T-helper 1 cell (primary cell): Measurements from ENCODE around the gene ESAM.

ENCODE experiments used
- DNase-seq, 5 donors: peaks; one replicate each; pipeline ENCODE4 v3.0.0-alpha.2; 2012 to 2020

ESAM gene

DNA sequence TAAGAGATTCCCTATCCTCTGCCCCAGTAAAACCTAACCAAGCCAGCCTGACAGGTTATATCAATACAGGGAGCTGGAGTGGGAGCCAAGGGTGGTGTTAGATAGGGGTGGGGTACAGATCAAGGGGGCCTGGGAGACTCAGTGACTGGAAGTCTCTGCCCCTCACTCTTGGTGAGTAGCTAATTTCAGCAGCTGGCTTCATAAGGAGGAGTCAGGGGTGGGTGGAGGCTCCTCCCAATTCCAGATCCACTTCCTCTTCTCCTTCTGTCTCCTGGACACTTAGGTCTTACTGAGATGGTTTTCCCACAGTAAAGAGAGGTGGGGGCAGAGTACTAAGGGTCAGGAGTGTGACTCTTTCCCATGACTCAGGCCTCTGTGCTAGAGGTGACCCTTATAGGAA is 8.9 kb downstream of the ESAM start:
- DNase-seq = no peak

DNA sequence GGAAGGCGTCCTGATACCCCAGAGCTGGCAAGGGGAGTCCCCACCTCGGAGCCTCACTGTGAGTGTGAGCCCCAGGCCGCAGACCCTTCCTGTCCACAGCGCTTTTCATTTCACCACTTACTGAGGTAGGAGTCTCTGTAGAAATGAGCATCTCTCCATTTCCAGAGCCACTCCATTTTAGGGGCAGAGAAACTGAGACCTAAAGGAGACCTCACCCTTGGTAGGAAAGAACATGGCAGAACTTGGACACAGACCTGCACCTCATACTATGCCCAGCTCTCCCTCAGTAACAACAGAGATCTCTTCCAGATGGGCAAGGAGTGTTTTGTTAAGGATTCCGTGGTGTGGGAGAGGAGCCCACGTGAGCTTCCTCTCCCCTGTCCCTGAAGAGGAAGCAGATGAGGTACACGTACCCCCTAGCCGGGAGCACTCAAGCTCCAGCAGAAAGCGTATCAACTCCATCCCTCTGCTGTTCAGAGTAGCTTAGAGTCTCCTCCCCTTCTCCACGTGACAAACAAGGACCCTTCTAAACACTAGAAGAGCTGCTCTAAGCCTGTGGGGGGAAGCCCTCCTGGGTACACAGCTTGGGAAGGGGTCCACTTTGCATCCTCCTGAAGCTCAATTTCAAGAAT is 9.5 kb downstream of the ESAM start:
- no peak for DNase-seq

DNA sequence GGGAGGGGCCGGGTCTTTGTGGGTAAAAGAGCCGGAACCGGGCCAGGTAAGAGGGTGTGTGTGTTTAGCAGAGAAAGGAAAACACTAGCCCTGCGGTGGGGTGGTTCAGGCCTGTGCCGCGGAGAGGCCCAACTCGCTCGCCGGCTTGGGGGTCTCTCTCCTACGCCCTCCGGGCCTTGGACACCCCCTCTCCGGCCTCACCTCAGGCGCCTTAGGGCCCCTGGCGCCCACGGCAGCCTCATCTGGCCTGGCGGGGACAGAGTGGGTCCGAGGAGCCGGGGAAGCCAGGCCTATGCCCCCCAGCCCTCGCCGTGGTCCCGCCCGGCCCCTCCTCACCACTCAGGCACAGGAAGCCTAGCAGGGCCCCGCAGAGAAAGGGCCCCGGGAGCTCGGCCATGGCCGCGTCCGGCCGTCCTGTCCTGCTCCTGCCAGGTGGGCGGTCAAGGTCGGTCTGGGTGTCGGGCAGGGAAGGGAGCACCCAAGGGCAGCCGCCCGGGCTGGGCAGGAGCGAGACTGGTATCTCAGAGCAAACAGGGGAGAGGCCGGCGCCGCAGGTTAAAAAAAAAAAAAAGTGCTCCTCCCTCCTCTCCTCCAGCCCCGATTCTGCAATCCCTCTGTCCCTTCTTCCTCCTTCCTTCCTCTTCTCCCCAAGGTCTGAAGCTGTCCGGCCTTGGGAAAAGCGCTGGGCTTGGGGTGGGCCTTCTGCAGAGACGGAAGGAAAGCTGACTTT is 10.2 kb downstream of the ESAM start, which contains the start of gene VSIG2:
Gene VSIG2 (minus strand): TSS at position 515 of the 730 bp plus-strand sequence. CDS start 118 bp downstream, at position 397.
- no peak for DNase-seq

DNA sequence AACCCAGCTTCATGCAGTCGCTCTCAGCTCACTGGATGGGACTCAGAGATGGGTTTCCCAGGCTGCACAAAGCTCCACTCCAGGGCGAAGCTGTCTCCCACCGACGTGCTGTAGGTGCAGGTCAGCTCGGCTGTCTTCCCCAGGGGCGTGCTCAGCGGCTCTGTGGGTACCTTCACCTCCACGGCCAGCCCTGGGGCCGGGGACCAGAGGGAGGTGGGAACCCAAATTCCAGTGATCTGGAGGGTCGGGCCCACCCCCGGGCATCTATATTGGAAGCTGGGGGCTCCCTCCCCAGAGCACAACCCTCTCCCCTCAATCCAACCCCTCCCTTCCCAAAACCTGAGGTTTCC is 10.7 kb downstream of the ESAM start:
- no peak for DNase-seq

DNA sequence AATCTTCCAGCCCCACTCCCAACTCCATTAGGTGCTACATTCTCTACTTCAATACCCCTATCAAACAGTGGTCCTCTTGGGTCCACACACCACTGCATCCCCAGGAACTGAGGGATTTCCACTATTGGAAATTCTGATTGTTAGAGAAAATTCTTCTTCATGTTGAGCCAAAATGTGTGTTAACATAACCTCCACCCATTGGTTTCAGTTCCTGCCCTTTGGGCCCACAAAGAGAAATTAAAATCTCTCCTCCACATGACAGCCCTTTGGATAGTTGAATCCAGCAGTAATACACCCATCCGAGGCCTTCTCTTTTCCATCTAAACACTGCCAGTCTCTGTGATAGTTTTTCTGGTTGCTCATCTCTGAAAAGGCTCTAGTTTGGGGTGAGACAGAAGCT is 12.2 kb downstream of the ESAM start:
- DNase-seq = no peak

DNA sequence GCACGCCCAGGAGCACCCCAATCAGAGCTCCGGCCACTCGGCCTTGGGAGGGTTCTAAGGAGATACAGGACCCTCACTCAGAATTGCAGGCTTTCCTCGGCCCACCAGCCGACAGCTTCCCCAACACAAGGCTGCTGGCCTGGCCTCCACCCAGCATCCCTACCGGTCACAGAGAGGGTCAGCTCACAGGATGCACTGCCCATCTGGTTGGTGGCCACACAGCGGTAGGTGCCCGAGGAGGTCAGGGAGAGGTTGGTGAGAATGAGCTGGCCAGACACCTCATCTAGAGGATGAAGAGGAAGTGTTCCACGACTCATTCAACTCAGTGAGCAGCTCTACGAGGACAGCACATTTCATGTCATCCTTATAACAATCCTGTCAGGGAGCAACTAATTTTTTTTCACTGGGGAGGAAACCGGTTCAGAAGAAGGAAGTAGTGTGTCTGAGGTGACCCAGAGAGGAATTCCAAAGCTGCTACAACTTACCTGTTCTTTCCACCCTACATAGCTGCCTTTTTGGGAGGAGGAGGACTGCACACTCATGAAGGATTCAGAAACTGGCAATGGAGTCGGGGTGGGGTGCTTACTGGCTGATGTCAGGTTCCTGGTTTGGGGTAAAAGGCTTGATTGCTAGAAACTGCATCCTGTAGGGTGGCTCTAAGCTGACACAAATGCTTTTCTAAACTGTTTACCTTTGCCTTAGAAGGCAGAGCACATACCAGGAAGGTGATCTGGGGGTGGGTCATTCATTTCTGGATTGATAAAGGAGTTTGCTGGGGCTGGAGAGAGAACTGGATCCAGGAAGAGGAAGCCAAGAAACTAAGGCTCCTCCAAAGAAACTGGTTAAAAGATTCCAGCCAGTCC is 13.4 kb downstream of the ESAM start:
- DNase-seq = no peak

DNA sequence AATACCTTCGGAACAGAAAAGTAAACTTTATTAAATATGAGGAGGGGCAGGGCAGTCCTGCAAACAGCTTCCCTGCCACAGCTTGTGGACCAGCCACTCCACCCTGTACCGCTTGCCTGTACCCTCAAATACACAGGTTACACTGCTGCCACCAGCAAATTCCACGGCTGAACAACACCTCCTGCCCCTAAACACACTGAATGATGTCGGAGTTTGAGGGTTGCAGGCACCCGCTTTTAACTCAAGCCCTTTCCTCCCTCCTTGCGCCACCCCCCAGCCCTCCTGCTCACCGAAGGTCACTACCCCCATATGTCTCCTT is 14.0 kb downstream of the ESAM start:
- no peak for DNase-seq

DNA sequence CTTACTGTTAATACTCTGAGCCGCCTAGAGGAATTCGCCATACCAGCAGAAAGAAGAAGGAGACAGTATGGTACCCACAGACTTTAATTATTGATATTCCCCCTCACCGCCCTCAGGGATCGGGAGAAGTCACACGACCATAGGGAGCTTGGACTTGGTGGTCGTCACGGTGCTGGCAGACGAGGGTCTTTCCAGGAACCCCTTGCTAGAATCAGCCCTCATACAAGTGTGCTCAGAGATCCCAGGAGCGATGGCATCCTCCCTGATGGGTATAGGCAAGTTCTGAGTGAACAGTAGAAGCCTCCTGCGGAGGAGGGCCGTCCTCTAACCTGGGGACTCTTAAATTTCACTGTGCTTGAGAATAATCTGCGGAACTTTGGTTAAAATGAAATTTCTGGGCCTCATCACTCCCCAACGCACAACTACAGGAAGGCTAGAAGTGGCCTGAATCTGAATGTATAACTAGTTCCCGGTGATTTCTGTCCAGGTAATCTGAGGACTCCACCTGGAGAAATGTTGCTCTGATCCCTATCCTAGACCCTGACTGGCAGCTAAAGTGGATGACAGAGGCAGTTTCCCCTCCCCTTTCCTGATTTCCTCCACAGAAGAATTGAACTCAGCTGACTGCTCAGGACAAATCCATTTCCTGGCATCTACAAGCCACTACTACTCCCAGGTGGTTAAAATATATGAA is 14.5 kb downstream of the ESAM start:
- DNase-seq = no peak

DNA sequence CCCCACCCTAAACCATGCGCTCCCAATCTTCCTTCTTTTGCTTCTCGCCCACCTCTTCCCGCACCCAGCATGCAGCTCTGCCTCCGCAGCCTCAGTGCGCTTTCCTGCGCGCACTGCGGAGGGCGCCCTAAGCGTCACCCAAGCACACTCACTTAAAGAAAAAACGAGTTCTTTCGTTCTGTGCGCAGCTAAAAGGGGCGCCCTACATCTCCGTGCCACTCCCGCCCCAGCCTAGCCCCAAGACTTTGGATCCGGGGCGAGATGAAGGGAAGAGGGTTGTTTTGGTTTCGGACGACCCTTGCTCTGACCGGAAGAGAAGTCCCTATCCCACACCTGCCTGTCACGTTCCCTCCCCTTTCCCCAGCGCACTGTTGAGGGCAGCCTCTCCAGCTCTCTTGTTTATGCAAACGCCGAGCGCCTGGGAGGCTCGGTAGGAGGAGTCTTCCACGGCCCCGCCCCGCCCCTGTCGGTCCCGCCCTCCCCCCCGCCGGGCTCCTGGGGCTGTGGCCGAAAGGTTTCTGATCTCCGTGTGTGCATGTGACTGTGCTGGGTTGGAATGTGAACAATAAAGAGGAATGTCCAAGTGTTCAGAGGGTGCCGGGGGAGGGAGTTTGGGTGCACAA is 15.4 kb downstream of the ESAM start:
- peak; percentile 52 to 81 (median 69) for DNase-seq

DNA sequence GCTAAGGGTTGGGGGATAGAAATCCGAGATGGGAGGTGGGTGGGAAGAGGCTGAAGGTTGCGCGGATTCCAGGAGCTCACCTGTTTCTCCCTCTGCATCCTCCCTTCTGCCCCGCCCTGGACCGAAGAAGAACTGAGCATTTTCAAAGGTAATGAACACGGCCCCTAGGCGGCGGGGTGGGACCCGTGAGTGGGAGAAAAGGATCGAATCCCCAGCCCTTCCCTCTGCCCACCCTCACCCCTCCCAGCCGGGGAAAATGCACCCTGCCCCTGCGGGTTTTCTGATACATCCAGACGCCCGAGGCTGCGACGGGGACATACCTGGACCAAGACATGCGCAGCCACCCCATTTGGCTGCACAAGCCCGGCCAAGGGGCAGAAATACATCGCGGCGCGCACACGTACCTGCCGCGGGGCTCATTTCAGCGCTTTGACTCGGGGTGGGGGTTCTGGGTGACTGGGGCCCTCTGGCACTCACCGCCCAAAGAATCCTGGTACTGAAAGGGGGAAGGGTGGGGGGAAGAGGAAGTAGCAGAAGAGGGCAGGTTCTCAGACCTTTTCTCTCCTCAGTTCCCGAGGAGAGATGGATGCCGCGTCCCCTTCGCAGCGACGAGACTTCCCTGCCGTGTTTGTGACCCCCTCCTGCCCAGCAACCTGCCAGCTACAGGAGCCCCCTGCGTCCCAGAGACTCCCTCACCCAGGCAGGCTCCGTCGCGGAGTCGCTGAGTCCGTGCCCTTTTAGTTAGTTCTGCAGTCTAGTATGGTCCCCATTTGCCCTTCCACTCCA is 16.1 kb downstream of the ESAM start:
- peak in 1 of 5 donors; percentile 25 for DNase-seq

DNA sequence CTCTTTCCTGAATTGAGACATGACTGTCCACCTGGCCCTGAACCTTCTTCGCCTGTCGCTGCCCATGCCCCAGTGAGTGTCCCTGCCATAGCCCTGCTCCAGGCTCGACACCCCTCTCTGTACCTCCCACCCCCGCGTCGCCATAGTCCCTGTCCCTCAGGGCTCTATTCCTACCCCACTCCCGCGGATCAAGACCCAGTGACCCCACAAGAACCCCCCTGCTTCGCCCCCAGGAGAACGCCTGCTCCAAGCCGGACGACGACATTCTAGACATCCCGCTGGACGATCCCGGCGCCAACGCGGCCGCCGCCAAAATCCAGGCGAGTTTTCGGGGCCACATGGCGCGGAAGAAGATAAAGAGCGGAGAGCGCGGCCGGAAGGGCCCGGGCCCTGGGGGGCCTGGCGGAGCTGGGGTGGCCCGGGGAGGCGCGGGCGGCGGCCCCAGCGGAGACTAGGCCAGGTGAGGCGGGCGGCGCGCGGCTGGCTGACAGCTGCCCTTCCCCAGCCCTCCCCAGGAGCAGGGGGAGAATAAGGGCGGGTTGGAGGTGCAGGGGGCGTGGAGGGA is 16.7 kb downstream of the ESAM start:
- no peak for DNase-seq

DNA sequence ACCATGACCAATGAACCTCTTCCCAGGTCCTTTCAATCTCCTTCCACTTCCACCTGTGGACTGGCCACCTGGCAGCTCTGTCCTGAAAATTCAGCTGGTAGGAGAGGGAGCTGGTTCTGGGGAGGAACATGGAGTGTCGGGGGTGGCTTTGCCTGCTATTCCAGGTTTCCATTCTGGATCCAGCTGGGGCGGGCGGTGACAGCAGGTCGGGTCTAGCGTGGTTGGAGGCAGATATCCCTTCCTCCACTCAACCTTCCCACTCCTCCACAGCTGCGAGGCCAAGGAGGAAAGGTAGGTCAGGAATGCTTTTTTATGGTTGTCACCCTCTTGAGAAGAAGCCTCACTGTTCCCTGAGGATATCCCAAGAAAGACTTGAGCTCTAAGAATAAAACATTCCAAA is 19.0 kb downstream of the ESAM start:
- DNase-seq = no peak

DNA sequence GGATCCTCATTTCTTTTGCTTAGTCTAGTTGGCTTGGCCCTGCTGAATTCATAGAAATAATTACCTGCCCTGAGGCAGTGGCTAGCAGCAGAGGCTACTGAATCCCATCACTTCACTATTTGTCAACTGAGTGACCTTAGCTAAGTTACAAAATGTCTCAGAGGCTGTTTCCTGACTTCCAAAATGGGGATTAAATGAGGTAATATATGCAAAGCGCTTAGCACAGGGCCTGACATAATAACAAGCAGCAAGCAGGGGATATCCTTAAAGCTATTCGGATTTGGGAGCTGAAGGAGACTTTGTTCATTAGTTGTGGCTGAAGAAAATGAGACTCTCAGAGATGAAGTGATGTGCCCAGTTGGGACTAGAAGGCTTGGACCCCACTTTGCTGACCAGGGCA is 19.5 kb downstream of the ESAM start:
- DNase-seq = no peak

DNA sequence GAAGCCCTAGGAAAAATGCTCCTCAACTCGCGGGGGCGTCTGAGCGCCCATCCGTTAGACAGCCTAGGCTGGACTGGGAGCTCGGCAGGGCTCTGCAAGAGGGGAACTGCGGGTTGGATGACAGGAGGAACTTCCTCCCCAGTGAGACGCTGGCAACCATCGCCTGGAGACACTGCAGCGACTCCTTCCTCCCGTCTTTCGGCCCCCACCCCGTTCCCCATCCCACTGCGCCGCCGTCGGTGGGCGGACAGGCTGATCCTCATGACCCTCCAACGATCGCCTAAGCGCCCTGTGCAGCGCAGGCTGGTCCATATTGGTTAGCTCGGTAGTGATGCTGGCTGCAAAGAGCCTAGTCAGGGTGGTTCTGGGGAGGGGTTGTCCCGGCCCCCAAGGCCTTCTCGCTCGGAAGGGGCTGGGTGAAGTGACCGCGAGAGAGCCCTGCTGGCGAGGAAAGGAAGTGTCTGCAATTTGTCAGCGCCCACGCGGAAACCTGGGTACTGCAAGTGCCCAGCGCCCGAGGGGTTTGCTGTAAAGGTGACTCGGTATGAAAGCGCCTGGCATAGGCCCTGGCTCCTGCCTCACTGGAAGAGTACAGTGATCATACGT is 21.7 kb downstream of the ESAM start:
- peak in 3 of 5 donors; percentile 34 to 50 (median 37) for DNase-seq

DNA sequence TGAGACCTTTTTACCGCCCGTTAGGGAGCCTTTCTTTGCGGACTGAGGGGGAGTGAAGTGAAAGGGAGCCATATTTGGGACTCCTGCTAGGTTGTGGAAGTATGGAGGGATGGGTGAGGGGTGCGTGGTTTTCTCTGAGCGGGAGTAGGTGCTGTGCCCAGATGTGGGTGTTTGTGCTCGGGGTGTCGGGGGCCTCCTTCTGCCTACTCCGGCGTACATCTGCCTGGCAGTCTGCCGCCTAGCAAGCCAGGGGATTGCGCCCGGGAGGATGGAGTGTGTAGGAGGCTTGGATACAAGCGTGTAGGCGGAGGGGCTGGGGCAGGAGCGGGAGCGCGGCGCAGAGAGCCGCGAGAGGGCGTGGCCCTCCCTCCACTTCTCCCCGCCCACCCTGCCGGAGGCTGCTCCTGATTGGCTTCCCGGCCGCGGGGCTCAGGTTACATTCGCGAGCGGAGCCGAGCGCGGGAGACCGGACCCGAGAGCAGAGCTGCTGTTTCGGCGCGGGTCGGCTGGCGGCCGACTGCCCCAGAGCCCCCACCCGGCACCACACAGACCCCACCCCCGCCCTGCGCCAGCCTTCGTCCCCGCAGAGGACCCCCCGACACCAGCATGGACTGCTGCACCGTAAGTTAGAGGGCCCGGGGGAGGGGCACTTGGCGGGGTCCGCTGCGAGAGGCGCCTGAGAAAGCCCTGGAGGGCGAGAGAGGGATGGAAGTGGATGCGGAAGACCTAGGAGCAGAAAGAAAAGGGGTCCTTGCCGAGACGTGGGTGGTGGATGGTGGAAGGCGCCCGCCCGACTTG is 22.4 kb downstream of the ESAM start, which contains the start of gene NRGN:
Gene NRGN (plus strand): TSS at position 464 of the 798 bp plus-strand sequence. CDS start 143 bp downstream, at position 607.
- peak; percentile 66 to 83 (median 78) for DNase-seq

DNA sequence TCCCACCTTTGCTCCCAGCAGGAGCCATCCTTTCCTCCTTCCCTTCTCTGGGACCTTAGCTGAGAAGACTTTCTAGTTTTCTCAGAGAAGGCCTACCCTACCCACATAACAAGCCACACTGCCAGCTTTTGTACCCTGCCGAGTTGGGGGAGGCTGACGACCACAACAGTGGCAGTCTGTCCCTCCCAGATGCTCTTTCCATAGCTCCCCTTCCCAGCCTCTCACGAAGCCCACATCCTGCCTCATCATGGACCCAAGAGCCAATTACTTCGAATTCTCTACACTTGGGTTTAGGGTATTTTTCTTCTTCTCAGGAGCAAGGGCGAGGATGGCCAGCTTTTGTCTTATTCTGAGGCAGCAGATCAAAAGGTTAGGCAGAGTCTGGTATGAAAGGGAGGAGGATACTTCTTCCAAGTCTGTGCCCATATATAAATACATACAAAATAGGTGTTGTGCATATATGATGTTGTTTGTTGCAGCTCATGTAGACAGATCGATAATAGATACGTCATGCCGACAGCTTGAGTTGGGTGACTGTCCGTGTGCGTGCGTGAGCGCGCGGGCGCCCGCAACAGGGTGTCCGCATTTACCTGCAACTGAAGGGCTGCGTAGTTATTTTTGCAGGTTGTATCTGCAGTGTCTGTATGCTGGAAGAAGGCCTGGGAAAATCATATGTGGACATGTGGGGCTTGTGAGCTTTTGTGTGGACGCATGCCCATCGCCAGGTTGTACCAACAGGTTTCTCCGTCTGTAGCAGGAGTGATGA is 23.2 kb downstream of the ESAM start:
- no peak for DNase-seq

DNA sequence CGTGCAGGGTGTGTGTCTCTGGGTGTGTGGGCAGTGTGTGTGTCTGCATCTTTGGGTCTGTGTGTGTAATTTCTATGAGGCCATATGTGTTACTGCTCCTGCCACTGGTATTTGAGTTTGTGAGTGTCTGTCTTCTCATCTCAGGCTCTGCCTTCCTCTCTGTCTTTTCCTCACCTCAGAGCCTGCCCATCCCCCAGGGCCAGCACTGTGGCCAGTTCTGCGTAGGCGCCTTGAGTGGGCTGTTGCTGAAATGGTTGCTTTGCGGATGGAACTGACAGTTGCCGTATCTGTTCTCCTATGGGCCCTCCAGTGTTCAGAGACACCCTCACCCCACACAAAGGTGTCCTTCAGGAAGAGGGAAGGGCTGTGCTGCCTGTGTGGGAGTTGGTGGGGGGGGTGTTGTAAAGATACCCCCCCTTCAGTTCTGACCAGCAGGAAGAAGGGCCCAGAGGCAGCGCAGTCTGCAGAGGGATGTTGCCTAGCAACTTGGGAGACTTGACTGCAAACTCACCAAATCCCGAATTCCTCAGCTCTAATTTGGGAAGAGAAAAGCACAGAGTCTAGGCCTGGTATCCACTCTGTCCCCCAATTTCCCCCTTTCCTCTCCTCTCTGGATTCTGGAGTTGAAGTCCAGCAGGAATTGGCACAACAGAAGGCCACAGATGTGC is 24.3 kb downstream of the ESAM start:
- no peak for DNase-seq

DNA sequence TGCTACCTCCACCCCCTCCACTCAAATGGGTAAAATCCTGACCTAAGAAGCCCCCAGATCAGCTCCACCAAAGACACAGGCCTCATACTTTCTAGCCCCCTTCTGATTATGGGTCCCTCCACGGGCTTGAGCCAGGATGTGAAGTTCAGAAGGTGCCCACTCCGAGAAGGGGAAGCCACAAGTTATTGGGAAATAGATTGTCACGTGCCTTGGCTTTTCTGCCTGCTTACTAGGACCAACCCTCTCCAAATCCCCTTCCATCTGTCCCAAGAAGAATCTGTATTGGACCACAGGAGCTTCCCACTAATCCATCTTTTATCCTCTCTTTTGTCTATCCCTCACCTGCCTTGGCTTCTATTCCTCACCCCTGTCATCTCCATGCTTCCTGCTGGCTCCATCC is 25.4 kb downstream of the ESAM start:
- DNase-seq = no peak

DNA sequence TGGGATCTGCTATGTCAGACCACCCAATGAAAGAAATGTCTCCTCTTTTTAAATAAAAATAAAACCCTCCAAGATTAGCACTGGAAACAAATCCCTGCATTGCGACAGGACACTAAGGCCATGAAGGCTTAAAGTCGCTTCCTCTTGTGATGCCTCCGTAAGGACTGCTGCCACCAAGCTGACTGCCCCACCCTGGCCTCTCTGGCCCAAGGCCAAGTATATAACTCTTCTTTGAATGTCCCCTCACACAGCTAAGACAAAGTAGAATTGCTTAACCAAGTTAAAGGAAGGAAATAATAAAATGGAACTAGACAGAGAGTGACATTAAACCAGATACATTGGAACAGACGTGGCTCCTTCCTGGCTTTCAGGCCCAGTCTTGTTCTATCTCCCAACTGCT is 29.9 kb downstream of the ESAM start:
- DNase-seq = no peak
